Activated CD4-positive, alpha-beta T cell treated with anti-CD3 and anti-CD28 coated beads, Interleukin-2, amount 50 U/mL, for 48 hours (primary cell): Measurements from ENCODE around the gene COL5A1.

Experiments used
- DNase-seq, 2 experiments: peaks; one replicate each; pipeline ENCODE4 v3.0.0-alpha.2; 2020

The COL5A1 gene

GRCh38 chr9:134626571-134627416 lies 14.8 kb upstream of the COL5A1 start:
- no peak for DNase-seq

- no peak for DNase-seq
Measured at GRCh38 chr9:134627417-134628353, 13.9 kb upstream of the COL5A1 start.

- DNase-seq, result no peak
Measured at GRCh38 chr9:134628354-134628736, 13.3 kb upstream of the COL5A1 start.

DNA sequence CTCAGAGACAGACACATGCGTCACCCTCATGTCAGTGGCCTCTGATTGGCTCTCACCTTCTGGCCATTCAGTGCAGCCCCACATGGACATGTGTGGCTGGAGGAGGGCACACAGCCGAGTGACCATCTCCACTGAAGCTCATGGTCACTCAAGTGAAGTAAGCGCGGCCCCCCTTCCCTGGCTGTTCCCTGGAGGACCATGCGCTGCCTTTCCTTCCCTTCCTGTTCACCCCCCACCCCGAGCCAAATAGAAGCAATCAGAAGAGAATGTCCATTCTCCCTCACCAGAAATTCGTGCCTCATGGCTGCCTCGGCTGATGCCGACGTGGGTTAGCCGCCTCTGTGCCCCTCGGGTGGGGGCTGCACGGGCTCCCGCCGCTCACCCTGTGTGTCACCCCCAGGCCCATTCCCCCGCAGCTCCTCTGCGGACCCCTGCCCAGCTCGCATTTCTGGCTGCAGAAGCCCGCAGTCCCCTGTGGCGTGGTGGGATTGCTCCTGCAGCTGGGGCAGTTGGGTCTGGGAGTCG lies 12.5 kb upstream of the COL5A1 start:
- DNase-seq, result no peak

GRCh38 chr9:134629586-134630392 lies 11.8 kb upstream of the COL5A1 start:
- no peak for DNase-seq

- DNase-seq, result no peak
Measured at GRCh38 chr9:134630393-134630790, 11.2 kb upstream of the COL5A1 start.

GRCh38 chr9:134630861-134631260 lies 10.7 kb upstream of the COL5A1 start:
- no peak for DNase-seq

DNA sequence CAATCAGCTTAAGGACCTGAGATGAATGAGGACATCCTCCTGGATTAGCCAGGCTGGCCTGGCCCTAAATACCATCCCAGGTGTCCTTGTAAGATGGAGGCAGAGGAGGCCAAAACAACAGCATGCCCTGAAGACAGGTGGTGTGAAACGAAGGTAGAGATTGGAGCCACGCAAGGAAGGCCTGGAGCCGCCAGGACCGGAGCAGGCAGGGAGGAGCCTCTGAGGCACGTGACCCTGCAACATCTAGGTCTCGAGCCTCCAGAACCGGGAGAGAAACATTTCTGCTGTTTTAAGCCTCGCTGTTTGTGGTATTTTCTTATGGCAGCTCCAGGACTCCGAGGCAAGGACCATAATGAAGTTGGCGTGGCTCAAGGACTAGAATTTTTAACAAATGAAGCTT lies 9.7 kb upstream of the COL5A1 start:
- no peak for DNase-seq

- no peak for DNase-seq
Measured at GRCh38 chr9:134632329-134632728, 9.3 kb upstream of the COL5A1 start.

DNA sequence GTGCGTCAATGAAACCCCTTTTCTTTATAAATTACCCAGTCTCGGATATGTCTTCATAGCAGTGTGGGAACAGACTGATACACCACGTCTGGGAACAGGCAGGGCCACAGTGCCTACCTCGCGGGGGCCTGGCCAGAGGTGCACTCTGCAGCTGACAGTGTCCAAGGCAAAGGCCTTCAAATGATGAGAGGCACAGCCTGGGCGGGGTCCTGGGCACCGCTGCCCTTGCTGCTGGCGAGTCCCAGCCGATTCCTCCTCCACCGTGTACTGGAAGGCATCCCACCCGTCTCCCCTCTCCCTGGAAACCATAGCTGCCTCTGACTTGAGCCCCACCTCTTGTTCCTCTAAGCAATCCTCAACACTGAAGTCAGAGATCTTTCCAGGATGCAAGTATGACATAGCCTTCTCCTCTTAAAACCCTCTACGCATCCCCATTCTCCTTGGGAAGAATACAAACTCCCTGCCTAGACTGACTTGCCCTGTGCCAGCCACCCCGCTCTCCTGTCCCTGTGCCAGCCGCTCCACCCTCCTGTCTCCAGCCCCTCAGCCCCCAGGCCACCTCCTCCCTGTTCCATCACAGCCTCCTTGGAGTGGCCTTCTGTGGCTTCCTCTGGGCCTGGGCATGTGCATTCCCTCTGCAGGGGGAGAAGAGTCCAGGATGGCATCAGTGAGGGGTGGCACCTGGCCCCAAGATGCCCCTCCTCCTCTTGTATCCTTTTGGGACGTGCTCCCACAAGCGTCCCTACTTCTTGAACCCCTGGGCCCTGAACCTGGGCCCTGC lies 8.1 kb upstream of the COL5A1 start:
- DNase-seq, result no peak

GRCh38 chr9:134634176-134634575 lies 7.4 kb upstream of the COL5A1 start:
- DNase-seq, result no peak

DNA sequence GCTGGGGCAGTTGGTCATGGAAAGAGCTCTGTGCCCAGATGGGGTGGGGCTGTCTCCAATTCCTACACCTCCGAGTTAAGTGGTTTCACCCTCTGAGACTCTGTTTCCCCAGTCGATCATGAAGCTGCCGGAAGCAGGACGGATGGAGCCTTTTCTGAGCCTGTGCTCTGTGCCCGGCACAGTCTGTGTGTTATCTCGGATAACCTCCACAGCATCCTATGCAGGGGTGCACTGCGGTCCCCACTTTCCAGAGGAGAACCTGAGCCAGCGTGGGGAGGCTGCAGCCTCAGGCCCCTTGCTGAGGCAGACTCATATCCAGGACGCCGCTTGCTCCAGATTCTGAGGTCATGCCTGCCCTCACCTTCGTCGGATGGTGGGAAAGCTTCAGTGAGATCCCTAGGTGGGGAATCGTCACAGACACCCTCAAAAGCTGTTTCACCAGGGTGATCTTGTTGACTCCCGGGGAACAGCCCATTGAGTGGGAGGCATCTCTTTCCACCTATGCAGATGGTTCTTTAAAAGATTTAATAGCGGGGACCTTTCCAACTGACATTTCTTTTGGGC lies 6.9 kb upstream of the COL5A1 start:
- DNase-seq, result no peak

DNA sequence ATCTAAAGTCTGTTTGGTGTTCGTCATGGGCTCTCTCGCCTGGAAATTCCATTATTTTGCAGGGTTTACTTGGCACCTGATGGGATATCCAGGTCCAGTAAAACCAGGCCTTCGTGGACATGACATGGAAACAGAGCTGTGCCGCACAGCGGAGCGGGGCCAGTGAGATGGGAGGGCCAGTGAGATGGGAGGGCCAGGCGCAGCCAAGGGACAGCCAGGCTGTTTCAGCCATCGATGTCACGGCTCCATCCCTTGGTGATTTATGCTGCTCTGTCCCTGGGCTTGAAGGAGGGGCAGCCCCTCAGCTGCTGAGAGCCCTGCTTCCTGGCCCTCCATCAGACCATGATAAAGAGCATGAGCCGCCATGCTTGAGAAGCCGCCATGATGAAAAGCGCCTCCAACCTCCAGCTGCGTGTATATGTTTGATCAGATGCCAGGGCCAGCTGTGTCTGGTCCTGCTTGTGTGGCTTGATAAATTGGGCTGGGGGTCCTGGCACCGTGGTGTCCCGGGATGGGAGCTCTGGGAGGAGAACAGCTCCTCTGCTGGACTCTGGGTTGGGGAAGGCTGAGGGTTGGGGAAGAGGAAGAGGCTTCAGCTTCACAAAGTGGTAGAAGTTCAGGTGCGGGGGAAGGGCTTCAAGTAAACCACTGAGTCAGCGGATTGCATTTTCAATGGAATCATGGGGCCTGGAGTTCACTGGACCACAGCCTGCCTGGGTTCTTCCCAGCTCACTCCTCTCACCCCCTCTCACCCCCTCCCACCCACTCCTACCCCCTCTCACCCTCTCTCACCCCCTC lies 6.1 kb upstream of the COL5A1 start:
- no peak for DNase-seq

DNA sequence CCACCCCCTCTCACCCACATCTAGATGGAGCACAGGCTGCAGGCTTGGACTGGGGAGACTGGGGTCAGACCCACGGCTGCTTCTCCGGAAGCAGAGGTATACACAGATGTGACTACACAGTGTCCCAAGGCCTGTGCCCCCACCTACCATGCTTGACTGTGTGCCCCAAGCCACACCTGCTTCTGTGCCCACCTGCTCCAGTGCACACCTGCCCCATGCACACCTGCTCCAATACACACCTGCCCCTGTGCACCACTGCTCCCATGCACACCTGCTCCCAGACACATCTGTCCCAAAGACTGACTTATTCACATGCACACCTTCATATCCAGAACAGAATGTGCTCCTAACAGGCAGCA lies 5.5 kb upstream of the COL5A1 start:
- DNase-seq, result no peak

DNA sequence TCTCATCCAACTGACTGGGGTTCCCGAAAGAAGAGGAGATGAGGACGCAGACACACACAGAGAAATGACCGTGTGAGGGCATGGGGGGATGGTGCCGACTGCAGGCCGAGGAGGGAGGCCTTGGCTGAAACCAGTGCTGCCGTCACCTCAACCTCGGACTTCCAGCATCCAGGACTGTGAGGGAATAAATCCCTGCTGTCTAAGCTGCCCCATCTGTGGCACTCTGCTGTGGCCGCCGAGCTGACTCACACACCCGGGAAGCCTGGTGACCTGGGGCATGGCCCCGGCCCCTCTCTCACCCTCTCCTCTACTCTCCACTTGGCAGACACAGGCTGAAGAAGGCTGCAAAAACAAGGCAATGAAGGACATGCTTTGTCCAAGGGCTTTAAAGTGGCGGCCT lies 4.4 kb upstream of the COL5A1 start:
- no peak for DNase-seq

DNA sequence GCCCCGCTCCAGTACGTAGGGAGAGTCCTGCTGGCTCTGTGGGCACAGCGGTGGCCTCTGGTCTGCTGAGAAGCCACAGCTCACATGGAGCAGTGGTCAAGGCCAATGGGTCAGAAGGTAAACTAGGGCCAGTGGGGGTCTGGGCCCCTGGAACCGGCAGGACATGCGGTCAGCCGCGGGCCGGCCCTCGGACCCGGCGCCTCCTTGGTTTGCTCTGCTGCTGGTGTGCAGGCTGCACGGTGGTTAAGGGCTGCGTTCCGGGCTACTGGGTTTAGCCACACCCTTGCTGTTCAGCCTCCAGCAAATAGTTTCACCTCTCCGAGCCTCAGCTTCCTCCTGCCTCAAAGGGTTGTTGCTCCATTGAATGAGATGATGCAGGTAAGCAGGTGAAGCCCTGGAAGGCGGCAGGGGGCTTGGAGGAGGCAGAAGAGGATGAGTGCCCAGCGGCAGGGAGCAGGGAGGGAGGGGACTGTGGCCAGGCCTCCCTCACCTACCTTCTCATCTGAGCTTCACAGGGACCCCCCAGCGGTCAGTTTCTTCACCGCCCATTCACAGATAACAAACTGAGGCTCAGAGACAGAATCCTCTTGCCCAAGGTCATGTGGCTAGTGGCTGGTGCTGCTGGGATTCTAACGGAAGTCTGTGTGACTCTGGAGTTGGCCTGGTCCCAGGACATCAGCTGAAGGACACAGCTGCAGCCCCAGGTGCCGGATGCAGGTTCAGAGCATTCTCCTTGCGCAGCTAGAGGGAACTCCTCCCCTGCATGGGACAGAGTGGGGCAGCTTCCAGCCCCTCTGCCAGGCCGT lies 3.7 kb upstream of the COL5A1 start:
- DNase-seq, result no peak

GRCh38 chr9:134638502-134639090 lies 3.0 kb upstream of the COL5A1 start:
- no peak for DNase-seq

- DNase-seq, result no peak
Measured at GRCh38 chr9:134639994-134640393, 1.6 kb upstream of the COL5A1 start.

- DNase-seq, result no peak
Measured at GRCh38 chr9:134640506-134641172, 964 bp upstream of the COL5A1 start.
